Astrocyte (in vitro differentiated cells and primary cell): ENCODE results near the gene PPT1. TPM values are rescaled to one million over a fixed set of nuclear protein-coding genes. Genes with fewer than 3 reads are reported as not detected.

Experiments used
- DNase-seq: peaks from one replicate; pipeline ENCODE4 v3.0.0-alpha.2; 2010; ENCODE audit warnings: low read depth
- FAIRE-seq: peaks from 2 replicates; lab custom pipeline; 2011; peaks lifted over from hg19 to GRCh38; lab: Jason Lieb, UNC
- H2AFZ ChIP-seq: 2 replicates; pipeline ENCODE4 v1.6.0; 2012; ENCODE audit warnings: low read depth, low read length, inconsistent platforms
- H3K27ac ChIP-seq: 2 replicates; pipeline ENCODE4 v1.5.1; 2011; ENCODE audit warnings: low read depth, low read length, inconsistent platforms
- H3K27me3 ChIP-seq: 2 replicates; pipeline ENCODE4 v1.6.0; 2011; ENCODE audit warnings: low read length, inconsistent platforms; ENCODE audit not compliant: insufficient read depth
- H3K36me3 ChIP-seq: 2 replicates; pipeline ENCODE4 v1.5.1; 2011; ENCODE audit warnings: low read length, inconsistent platforms; ENCODE audit not compliant: insufficient read depth
- H3K4me1 ChIP-seq: 2 replicates; pipeline ENCODE4 v1.5.1; 2011; ENCODE audit warnings: low read length, inconsistent platforms; ENCODE audit not compliant: insufficient read depth
- H3K4me2 ChIP-seq: 2 replicates; pipeline ENCODE4 v1.6.0; 2012; ENCODE audit warnings: low read length, inconsistent platforms
- H3K4me3 ChIP-seq: 2 replicates; pipeline ENCODE4 v1.5.1; 2011; ENCODE audit warnings: low read depth, mild to moderate bottlenecking, low read length, inconsistent platforms; ENCODE audit not compliant: insufficient read depth
- H3K79me2 ChIP-seq: 2 replicates; pipeline ENCODE4 v1.6.0; 2012; ENCODE audit warnings: mild to moderate bottlenecking, low read length, inconsistent platforms; ENCODE audit not compliant: insufficient read depth
- H3K9ac ChIP-seq: 2 replicates; pipeline ENCODE4 v1.6.0; 2012; ENCODE audit warnings: mild to moderate bottlenecking, low read length, inconsistent platforms
- H3K9me3 ChIP-seq: 2 replicates; pipeline ENCODE4 v1.5.1; 2012; ENCODE audit warnings: low read depth, mild to moderate bottlenecking, low read length, inconsistent platforms; ENCODE audit not compliant: insufficient read depth
- H4K20me1 ChIP-seq: 2 replicates; pipeline ENCODE4 v1.6.0; 2012; ENCODE audit warnings: low read length, inconsistent platforms; ENCODE audit not compliant: insufficient read depth
- H3K27ac Mint-ChIP-seq: one replicate; pipeline ENCODE4 v1.8.0; 2021; ENCODE audit warnings: mild to moderate bottlenecking, mixed read lengths; ENCODE audit not compliant: unreplicated experiment
- H3K27me3 Mint-ChIP-seq: one replicate; pipeline ENCODE4 v1.8.0; 2021; ENCODE audit warnings: low read depth, mixed read lengths; ENCODE audit not compliant: unreplicated experiment
- H3K36me3 Mint-ChIP-seq: one replicate; pipeline ENCODE4 v1.8.0; 2021; ENCODE audit warnings: low read depth, mixed read lengths; ENCODE audit not compliant: unreplicated experiment
- H3K4me1 Mint-ChIP-seq: one replicate; pipeline ENCODE4 v1.8.0; 2021; ENCODE audit warnings: low read depth, mixed read lengths; ENCODE audit not compliant: unreplicated experiment
- H3K4me3 Mint-ChIP-seq: one replicate; pipeline ENCODE4 v1.8.0; 2021; ENCODE audit warnings: mild to moderate bottlenecking, moderate library complexity, mixed read lengths; ENCODE audit not compliant: unreplicated experiment
- H3K9me3 Mint-ChIP-seq: one replicate; pipeline ENCODE4 v1.8.0; 2021; ENCODE audit warnings: mild to moderate bottlenecking, mixed read lengths; ENCODE audit not compliant: unreplicated experiment
- CTCF ChIP-seq: IDR thresholded peaks from 2 replicates; pipeline ENCODE4 v1.5.1; 2011; ENCODE audit warnings: low read depth, mild to moderate bottlenecking, inconsistent platforms, low read length, moderate library complexity; ENCODE audit not compliant: insufficient read depth
- EZH2 ChIP-seq: IDR thresholded peaks from 2 replicates; pipeline ENCODE4 v1.6.1; 2012; ENCODE audit warnings: mild to moderate bottlenecking, low read length, inconsistent platforms; ENCODE audit not compliant: insufficient read depth
- total RNA-seq: library from RNA; stranded (reverse); gene quantifications from 2 replicates; pipeline ENCODE4 v1.2.1, GENCODE V29; 2021

Gene PPT1
- total RNA-seq, 1 donor from 2014 or later = 33.1 TPM

GRCh38 chr1:40073062-40073461 lies 24.0 kb downstream of the PPT1 start:
- no peak for DNase-seq
- Mint-ChIP-seq H3K9me3 (no peaks in the 10 kb centered on the region), H3K27ac (no peak overlapping the region), H3K4me3 (no peak overlapping the region), H3K27me3 (no peaks in the 10 kb centered on the region), H3K36me3 (peaks cover 29% of the 10 kb centered on the region), H3K4me1 (peaks cover 6% of the 10 kb centered on the region)
- Histone ChIP-seq H2AFZ (no peak overlapping the region), H3K27ac (no peak overlapping the region), H3K9me3 (no peaks in the 10 kb centered on the region), H4K20me1 (peaks cover 21% of the 10 kb centered on the region), H3K36me3 (peaks cover 53% of the 10 kb centered on the region), H3K4me1 (peaks cover 9% of the 10 kb centered on the region), H3K79me2 (peaks cover under 1% of the 10 kb centered on the region), H3K4me2 (no peak overlapping the region), H3K4me3 (no peak overlapping the region), H3K27me3 (no peaks in the 10 kb centered on the region), H3K9ac (no peak overlapping the region)
- FAIRE-seq = no peak
- TF ChIP-seq EZH2 (no peak), CTCF (no peak)

GRCh38 chr1:40072142-40072541 lies 24.9 kb downstream of the PPT1 start:
- Histone ChIP-seq H3K4me1 (peaks cover 11% of the 10 kb centered on the region), H3K9ac (no peak overlapping the region), H3K27ac (no peak overlapping the region), H2AFZ (no peak overlapping the region), H3K4me3 (no peak overlapping the region), H3K27me3 (no peaks in the 10 kb centered on the region), H3K4me2 (no peak overlapping the region), H3K9me3 (no peaks in the 10 kb centered on the region), H3K36me3 (peaks cover 56% of the 10 kb centered on the region), H4K20me1 (peaks cover 30% of the 10 kb centered on the region), H3K79me2 (peaks cover 6% of the 10 kb centered on the region)
- FAIRE-seq (no peak), DNase-seq (no peak)
- no peak overlapping the region for H3K4me3 Mint-ChIP-seq
- H3K27ac Mint-ChIP-seq = no peak overlapping the region
- no peaks in the 10 kb centered on the region for H3K9me3 Mint-ChIP-seq
- no peaks in the 10 kb centered on the region for H3K27me3 Mint-ChIP-seq
- TF ChIP-seq CTCF = no peak
- TF ChIP-seq EZH2 = no peak
- H3K4me1 Mint-ChIP-seq = peaks cover 11% of the 10 kb centered on the region
- H3K36me3 Mint-ChIP-seq = peaks cover 34% of the 10 kb centered on the region

GRCh38 chr1:40067851-40068250 lies 29.2 kb downstream of the PPT1 start:
- Mint-ChIP-seq H3K9me3 (no peaks in the 10 kb centered on the region), H3K27ac (no peak overlapping the region), H3K4me3 (no peak overlapping the region), H3K36me3 (peaks cover 53% of the 10 kb centered on the region), H3K4me1 (peaks cover 30% of the 10 kb centered on the region), H3K27me3 (no peaks in the 10 kb centered on the region)
- H3K4me3 ChIP-seq = no peak overlapping the region
- DNase-seq = no peak
- peaks cover 77% of the 10 kb centered on the region for H3K36me3 ChIP-seq
- H3K79me2 ChIP-seq = peaks cover 37% of the 10 kb centered on the region
- TF ChIP-seq EZH2 (no peak), CTCF (no peak)
- no peak overlapping the region for H3K27ac ChIP-seq
- no peak overlapping the region for H2AFZ ChIP-seq
- H3K4me1 ChIP-seq = peaks cover 10% of the 10 kb centered on the region
- H4K20me1 ChIP-seq = peaks cover 64% of the 10 kb centered on the region
- no peak for FAIRE-seq
- no peak overlapping the region for H3K9ac ChIP-seq
- H3K9me3 ChIP-seq = no peaks in the 10 kb centered on the region
- no peak overlapping the region for H3K4me2 ChIP-seq
- H3K27me3 ChIP-seq = no peaks in the 10 kb centered on the region
